ENCODE data around the gene CCDC69. TPM values are rescaled to one million over a fixed set of nuclear protein-coding genes. Genes with fewer than 3 reads are reported as not detected.

CCDC69 gene
- total RNA-seq, 1 experiment from 2014 or later = 2.8 TPM

DNA sequence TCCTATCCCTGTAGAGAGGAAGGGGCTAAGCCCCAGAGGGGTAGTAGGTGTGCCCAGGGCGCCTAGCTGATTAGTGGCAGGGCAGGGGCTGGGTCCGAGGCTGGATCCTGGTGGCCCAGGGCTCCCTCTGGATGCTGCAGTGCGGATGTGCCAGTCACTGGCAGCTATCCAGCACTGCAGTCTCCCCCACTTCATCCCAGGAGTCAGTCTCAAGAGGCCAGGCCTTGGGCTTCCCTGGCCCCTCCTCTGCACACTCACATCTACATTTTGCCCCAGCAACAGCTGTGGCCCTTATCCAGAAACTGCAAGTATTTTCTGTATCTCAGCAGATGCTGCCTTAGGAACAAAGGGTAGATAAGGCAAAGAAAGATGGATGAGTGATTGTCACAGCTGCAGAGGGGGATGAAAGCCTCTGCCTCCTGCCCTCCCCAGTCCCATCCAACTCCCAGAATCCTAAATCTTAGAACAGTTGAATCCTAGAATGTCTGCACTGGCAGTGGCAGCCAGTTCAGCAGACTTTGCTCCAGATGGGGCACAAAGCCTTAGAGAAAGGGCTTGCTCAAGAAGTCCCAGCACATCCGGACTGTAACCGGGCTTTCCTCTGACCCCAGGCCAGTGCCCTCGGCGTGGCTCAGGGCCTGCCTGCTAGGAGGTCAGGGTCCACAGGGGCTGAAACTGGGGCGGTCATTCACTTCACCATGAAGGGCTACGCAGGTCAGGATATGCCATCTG lies 68.0 kb downstream of the CCDC69 start:
- ChIA-PET CTCF (interaction anchor here (0.6 to 1.1 kb wide), 4 partner anchors 9 to 155 kb away, joined by 3 to 4 read pairs (median 4); no protein-coding TSS in a partner anchor), POLR2A (no interaction called here)
- BruUV-seq (replicated peaks) = no TSS peak
- intact Hi-C loops (cut with micrococcal nuclease) = no loop called here
- TF ChIP-seq, protein P1, sequence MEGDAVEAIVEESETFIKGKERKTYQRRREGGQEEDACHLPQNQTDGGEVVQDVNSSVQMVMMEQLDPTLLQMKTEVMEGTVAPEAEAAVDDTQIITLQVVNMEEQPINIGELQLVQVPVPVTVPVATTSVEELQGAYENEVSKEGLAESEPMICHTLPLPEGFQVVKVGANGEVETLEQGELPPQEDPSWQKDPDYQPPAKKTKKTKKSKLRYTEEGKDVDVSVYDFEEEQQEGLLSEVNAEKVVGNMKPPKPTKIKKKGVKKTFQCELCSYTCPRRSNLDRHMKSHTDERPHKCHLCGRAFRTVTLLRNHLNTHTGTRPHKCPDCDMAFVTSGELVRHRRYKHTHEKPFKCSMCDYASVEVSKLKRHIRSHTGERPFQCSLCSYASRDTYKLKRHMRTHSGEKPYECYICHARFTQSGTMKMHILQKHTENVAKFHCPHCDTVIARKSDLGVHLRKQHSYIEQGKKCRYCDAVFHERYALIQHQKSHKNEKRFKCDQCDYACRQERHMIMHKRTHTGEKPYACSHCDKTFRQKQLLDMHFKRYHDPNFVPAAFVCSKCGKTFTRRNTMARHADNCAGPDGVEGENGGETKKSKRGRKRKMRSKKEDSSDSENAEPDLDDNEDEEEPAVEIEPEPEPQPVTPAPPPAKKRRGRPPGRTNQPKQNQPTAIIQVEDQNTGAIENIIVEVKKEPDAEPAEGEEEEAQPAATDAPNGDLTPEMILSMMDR (IDR thresholded peaks at IDR 0.05; ENCODE audit: unreplicated experiment) = no peak
- H3K27me3 Mint-ChIP-seq (ENCODE audit: insufficient read depth, unreplicated experiment) = peaks cover 33% of the 10 kb centered on the region
- H3K9me3 Mint-ChIP-seq (ENCODE audit: unreplicated experiment) = no peaks in the 10 kb centered on the region
- H3K36me3 Mint-ChIP-seq (ENCODE audit: insufficient read depth, unreplicated experiment) = no peaks in the 10 kb centered on the region
- no peak overlapping the region for H3K27ac Mint-ChIP-seq (ENCODE audit: low read depth, unreplicated experiment)
- H3K4me3 Mint-ChIP-seq (ENCODE audit: unreplicated experiment) = no peak overlapping the region
- H3K4me1 Mint-ChIP-seq (ENCODE audit: insufficient read depth, unreplicated experiment) = peaks cover 9% of the 10 kb centered on the region
- DNase-seq (ENCODE audit: unreplicated experiment) = no peak

DNA sequence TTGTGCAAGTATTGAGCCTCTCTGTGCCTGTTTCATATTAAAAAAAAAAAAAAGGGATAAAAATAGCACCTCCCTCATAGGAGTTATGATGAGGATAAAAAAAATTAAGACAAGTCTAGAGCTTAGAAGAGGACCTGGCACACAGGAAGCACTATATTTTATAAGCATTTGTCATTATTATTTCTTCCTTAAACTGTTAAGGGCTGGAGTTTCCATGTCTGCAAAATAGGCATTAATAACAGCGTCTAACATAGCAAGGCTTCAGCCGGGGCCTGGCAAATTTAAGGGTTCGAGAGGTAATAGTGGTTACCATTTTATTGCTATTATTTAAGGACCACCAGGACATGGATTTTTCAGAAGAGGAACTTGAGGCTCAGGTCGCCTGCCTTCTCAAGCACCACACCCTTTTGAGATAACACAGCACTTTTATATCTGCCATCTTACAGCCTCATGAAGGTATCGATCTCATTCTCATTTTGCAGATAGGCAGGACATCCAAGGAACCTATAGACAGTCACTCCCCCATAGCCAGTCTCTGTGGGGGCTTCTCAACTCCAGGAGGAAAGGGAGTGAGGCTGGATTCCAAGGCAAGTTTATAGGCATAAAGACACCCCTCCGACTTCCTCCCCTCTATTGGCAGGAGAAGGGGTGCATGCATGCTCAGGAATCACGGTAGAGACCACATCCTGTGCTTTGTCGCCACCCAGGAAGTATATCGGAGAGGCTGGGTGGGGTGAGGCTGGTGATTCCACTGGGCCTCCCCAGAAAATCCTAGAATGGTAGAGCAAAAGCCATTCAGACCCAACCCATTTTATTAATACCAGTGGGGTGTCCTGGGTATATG lies 68.7 kb downstream of the CCDC69 start:
- TF ChIP-seq, protein P1 (IDR thresholded peaks at IDR 0.05; ENCODE audit: unreplicated experiment) = no peak
- Mint-ChIP-seq H3K27me3 (ENCODE audit: insufficient read depth, unreplicated experiment) (peaks cover 25% of the 10 kb centered on the region), H3K27ac (ENCODE audit: low read depth, unreplicated experiment) (no peak overlapping the region), H3K4me3 (ENCODE audit: unreplicated experiment) (no peak overlapping the region), H3K9me3 (ENCODE audit: unreplicated experiment) (no peaks in the 10 kb centered on the region), H3K36me3 (ENCODE audit: insufficient read depth, unreplicated experiment) (no peaks in the 10 kb centered on the region), H3K4me1 (ENCODE audit: insufficient read depth, unreplicated experiment) (peaks cover 9% of the 10 kb centered on the region)
- BruUV-seq (replicated peaks) = no TSS peak
- POLR2A ChIA-PET = interaction anchor here (0.9 kb wide), 1 partner anchor 252 kb away, joined by 3 read pairs; no protein-coding TSS in a partner anchor
- CTCF ChIA-PET = interaction anchor here (0.5 to 8.7 kb wide), 9 partner anchors 10 to 154 kb away, joined by 3 to 112 read pairs (median 4); no protein-coding TSS in a partner anchor
- no peak for DNase-seq (ENCODE audit: unreplicated experiment)
- intact Hi-C loops (cut with micrococcal nuclease) = no loop called here

DNA sequence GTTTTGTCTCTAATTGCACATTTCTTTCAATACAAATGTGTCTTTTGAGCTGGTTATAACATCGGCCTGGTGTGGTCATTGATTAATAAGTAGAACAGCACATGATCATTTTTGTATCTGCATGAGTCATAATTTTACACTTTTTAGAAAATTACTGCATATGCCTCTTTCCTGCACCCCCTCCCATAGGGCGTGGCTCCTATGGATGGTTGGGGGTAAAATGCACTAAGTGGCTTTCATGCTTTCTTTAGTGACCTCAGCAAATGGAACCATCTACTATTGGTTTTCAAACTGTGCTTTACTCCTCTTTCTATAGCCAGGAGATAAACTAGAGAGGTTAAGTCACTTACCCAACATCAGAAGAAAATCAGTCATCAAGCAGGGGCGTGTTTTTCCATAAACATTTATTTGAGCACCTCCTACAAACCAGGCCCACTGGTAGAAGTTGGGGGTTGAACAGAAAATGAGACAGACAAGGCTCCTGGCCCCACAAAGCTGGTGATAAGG lies 70.1 kb downstream of the CCDC69 start:
- no peak for DNase-seq (ENCODE audit: unreplicated experiment)
- ChIA-PET POLR2A (interaction anchor here (0.6 to 0.9 kb wide), 2 partner anchors 46 to 253 kb away, joined by 3 read pairs; no protein-coding TSS in a partner anchor), CTCF (interaction anchor here (1.1 to 8.7 kb wide), 4 partner anchors 11 to 152 kb away, joined by 3 to 112 read pairs (median 34); no protein-coding TSS in a partner anchor)
- no peaks in the 10 kb centered on the region for H3K9me3 Mint-ChIP-seq (ENCODE audit: unreplicated experiment)
- no peak overlapping the region for H3K4me3 Mint-ChIP-seq (ENCODE audit: unreplicated experiment)
- peaks cover 12% of the 10 kb centered on the region for H3K27me3 Mint-ChIP-seq (ENCODE audit: insufficient read depth, unreplicated experiment)
- intact Hi-C loops (cut with micrococcal nuclease) = no loop called here
- BruUV-seq (replicated peaks) = no TSS peak
- H3K27ac Mint-ChIP-seq (ENCODE audit: low read depth, unreplicated experiment) = no peak overlapping the region
- H3K36me3 Mint-ChIP-seq (ENCODE audit: insufficient read depth, unreplicated experiment) = no peaks in the 10 kb centered on the region
- TF ChIP-seq, protein P1 (IDR thresholded peaks at IDR 0.05; ENCODE audit: unreplicated experiment) = no peak
- H3K4me1 Mint-ChIP-seq (ENCODE audit: insufficient read depth, unreplicated experiment) = peaks cover 9% of the 10 kb centered on the region

DNA sequence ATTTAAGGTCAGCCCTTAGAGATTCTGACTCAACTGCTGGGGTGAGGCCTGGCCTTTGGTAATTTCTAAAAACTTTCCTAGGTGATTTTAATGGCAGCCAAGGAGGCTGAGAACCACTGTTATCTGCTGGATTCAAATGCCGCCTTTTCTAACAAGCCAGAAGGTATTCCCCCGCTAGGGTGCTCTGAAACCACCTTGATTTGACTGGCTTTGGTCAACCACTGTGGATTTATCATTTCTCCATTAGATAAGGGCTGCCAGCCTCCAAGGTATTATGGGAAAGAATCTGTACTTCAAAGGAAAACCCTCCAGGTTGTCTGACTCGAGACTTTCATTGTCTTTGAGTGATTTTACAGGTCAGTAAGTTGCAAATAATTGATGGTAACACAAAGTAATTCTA lies 70.6 kb downstream of the CCDC69 start:
- Mint-ChIP-seq H3K9me3 (ENCODE audit: unreplicated experiment) (no peaks in the 10 kb centered on the region), H3K4me1 (ENCODE audit: insufficient read depth, unreplicated experiment) (peaks cover 8% of the 10 kb centered on the region), H3K36me3 (ENCODE audit: insufficient read depth, unreplicated experiment) (no peaks in the 10 kb centered on the region), H3K4me3 (ENCODE audit: unreplicated experiment) (no peak overlapping the region), H3K27ac (ENCODE audit: low read depth, unreplicated experiment) (no peak overlapping the region), H3K27me3 (ENCODE audit: insufficient read depth, unreplicated experiment) (peaks cover 7% of the 10 kb centered on the region)
- no TSS peak for BruUV-seq (replicated peaks)
- ChIA-PET CTCF (interaction anchor here (1.0 to 8.7 kb wide), 5 partner anchors 12 to 151 kb away, joined by 4 to 112 read pairs (median 6); no protein-coding TSS in a partner anchor), POLR2A (no interaction called here)
- DNase-seq (ENCODE audit: unreplicated experiment) = no peak
- intact Hi-C loops (cut with micrococcal nuclease) = no loop called here
- TF ChIP-seq, protein P1 (IDR thresholded peaks at IDR 0.05; ENCODE audit: unreplicated experiment) = no peak
